Breast epithelium (tissue), 3 donors: Measurements from ENCODE around the gene CSMD2.

Experiments used
- CTCF ChIP-seq, 3 donors: fragments of 450-650 bp; IDR thresholded peaks; one replicate each; pipeline ENCODE4 v1.5.1; 2016 to 2017; ENCODE audit warnings: antibody characterized with exemption in 3 of 3, mild to moderate bottlenecking in 3 of 3, moderate library complexity in 3 of 3
- POLR2A ChIP-seq: fragments of 450-650 bp; IDR thresholded peaks from one replicate; pipeline ENCODE4 v1.6.1; 2016; ENCODE audit warnings: antibody characterized with exemption, mild to moderate bottlenecking, moderate library complexity

GRCh38 chr1:33547576-33547975, 617.5 kb downstream of the CSMD2 start:
- no peak for TF ChIP-seq CTCF (IDR thresholded peaks at IDR 0.05)
- TF ChIP-seq POLR2A: no peak
